ENCODE measurements around the gene NOL6.
"Not testable (repeated sequence)": the region's sequence is repeated elsewhere in the genome, so short reads cannot be mapped to it uniquely, and the experiment has no call there.

Gene NOL6

DNA sequence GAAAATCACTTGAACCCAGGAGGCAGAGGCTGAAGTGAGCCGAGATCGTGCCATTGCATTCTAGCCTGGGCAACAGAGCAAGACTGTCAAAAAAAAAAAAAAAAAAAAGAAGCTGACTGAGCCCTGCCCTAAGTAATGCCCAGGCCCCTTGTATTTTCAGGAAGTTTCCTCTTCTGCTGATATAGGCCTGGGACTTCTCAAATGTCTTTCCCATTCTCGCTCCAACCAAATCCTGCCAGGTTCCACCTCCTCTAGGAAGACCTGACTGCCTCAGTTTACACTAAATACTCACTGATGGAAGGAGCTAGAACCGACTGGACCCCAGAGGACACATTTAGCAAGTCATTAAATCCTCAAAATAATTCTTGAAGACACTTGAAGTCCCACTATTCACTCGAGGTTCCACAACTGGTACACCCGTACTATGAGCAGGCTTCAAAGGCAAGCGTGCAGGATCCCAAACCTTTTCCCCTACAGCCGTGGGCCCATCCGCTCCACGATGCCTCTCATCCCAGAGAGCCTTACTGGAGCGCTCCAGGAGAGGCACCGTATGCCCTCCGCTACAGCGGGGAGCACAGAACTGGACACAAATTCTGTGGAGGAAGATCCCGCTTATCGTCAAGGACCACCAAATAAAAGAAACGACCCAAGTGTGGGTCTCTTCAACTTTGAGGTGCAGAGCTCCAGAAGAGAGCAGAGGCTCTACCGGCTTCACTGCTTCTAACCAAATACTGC, 676 bp downstream of the NOL6 start:
- FAIRE-seq (no peak), DNase-seq (ENCODE audit: extremely low spot score, insufficient read length, low read depth) (no peak)

DNA sequence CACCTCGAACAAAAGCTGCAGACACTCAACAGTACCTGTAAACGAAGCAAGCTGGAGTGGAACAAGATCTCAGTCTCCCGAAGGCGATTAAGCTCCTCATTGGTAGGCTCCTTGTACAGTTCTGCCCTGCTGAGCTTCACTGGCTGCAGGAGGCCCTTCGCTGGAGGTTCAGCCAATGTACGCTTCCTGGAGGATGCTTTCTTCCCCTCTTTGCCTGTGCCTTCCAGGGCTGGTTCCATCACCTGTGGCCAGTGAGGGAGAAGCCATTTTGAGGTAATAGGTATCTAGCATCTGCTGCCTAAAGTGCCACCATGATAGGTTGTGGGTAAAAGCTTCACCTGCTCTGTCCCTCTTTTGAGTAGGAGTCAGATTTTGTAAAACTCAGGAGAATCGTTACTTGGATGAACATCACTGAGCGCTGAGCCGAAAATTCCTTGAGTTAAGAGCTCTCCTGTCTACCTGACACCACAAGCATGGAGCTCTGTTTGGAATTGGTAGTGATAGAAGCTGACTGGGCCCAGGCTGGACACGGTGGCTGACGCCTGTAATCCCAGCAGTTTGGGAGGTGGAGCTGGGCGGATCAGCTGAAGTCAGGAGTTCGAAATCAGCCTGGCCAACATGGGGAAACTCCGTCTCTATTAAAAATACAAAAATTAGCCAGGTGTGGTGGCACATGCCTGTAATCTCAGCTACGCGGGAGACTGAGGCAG, 1.4 kb downstream of the NOL6 start:
- no peak for DNase-seq (ENCODE audit: extremely low spot score, insufficient read length, low read depth)
- no peak for FAIRE-seq

DNA sequence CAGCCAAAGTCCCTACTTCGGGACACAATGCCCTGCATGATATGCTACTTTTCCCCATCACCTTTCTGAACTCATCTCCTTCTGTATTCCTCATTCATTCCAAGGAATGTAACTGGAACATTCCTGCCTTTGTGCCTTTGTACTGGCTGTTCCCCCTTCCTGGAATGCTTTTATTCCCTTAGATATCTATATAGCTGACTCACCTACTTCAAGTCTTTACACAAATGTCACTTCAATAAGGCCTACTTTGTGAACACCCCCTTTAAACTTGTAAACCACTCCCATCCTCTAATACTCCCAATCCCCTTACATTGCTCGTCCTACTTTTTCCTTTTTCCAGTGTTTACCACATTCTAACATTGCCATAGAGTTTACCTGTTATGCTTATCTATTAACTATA, 2.4 kb downstream of the NOL6 start:
- DNase-seq (ENCODE audit: extremely low spot score, insufficient read length, low read depth) (no peak), FAIRE-seq (no peak)

DNA sequence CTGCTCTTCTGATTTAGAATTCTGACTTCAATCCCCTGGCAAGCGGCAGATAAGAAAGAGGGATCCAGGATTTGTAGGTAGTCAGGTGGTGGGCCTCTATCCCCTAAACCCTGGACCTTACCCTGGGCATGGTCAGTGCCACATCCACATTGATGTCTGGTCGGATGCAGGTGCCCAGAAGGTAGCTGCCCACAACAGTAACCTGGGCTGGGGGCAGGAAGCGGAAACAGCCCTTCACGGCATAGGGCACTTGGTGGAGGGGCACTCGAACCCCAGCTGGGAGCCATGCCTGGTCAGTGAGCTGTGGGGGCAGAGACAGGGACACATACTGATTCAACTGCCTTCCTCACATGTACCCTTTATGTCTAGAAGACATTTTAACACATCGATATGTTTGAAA, 3.8 kb downstream of the NOL6 start:
- DNase-seq (ENCODE audit: extremely low spot score, insufficient read length, low read depth) = no peak

DNA sequence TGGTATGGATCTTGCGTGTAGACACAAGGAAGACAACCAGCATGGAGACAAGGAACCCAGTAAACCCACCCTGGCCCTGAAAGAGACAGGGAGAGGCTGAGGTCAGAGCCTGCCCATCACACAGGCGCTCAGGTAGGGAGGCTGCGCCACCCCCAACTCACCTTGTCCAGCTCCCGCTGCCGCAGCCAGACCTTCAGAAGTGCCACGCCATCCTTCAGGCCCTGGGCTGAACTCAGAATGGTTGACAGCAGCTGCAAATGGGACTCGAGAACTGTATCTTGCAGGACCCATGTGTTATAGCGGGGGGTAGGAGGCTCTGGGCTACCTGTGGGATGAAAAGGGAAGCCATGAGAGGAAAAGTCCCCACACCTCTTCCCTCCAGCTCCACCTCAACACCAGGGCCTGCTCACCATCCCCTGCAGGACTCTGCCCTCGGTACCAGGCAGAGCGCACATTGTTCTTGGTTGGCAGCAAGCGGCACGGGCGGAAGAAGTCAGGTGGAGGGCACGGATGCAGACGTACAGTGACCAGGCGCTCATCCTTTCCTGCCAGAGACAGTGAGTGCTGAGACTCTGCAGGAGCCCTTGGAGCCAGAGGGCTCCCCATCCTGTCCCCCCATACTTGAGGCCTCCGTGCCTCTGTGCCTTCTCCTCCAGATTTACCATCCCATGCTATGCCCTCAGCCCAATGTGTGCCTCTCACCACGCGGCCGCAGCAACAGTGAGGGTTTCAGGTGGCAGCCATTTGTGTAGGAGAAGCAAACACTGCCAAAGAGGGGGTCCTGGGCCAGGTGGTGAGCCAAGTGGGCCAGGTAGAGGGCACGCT, 4.7 kb downstream of the NOL6 start:
- FAIRE-seq = no peak

More for the DNA sequence above, 3.8 kb downstream of the NOL6 start:
- FAIRE-seq = no peak

DNA sequence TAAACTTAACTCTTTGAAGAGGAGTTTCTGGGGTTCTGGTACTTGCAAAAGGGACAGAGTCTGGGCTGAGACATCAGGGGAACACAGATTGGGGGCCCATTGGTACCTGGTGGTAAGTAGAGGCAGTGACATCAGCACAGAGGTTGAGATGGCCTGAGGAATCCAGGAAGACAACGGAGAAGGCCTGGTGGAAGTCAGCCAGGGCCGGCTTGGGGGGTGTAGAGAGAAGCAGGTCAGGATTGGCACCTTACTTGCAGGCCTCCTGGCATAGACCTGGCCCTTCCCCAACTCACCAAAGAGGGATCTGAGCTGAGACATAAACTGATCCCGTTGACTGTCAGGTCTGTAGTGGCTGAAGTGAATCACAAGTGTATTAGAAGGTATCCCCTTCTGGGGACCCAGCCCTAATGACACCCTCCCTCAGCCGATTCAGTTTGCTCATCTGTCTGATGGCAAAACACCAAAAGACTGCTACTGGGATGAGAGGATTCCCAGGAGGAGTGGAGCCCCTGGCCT, 5.5 kb downstream of the NOL6 start:
- DNase-seq (ENCODE audit: extremely low spot score, insufficient read length, low read depth) (no peak), FAIRE-seq (no peak)

More for the DNA sequence above, 4.7 kb downstream of the NOL6 start:
- no peak for DNase-seq (ENCODE audit: extremely low spot score, insufficient read length, low read depth)

DNA sequence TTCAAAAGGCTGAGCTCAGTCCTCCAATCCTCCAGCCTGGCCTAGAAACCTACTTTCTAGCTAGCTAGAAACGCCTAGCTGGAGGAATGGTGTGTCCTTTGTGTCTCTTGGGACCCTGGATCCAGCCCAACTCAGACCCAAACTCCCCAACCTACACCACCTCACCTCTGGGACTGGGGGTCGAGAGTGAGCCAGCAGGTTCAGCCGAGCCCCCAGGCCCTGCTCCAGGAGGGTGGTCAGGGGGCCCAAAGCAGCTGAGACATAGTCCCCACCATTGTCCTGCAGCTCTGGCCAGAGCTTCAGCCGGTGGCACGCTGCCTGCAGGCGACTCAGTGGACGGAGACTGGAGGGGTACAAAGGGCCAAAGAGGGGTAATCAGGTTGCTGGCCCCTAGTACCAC, 6.2 kb downstream of the NOL6 start:
- FAIRE-seq = no peak
- DNase-seq (ENCODE audit: extremely low spot score, insufficient read length, low read depth) = no peak

DNA sequence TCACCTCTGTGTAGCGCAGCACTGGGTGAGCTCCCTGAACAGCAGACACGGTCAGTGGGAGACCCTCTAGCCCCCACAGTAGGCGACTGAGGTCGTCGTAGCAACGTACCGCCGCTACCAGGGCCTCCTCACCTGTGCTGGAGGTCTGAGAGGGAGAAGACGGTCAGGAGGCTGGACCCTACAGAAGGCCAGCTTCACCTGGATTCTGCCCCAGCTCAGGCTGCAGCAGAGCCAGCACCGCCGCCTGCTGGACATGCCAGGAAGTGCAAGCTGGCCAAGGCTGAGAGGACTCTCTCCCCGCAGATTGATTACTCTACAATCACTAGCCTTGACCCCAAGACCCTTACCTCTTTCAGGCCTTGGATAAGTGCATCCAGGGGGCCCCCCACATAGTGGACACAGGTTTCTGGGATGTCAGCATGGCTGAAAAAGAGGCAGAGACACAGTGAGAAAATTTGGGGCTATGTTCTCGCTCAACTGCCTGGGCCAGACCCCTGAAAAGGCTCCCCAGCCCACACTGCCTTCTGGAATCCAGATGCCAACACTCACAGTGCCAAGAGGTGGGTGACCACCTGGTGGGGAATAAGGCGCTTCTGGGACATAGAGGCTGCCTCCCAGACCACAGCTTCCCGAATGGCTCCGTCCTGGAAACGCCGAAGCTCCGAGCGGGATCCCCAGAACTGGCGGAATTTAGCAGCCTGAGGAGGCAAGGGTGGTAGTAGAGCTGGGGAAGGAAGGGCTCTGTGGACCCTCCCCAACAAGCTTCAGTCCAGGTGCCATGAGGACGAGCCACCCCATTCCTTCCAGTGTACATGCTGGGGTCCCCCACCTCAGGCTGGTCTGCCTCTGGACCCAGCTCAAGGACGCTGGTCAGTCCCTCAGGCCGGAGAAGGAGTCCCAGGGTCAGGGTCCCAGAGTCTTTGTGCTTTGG, 6.9 kb downstream of the NOL6 start:
- DNase-seq (ENCODE audit: extremely low spot score, insufficient read length, low read depth) (no peak), FAIRE-seq (peak; percentile 39)

DNA sequence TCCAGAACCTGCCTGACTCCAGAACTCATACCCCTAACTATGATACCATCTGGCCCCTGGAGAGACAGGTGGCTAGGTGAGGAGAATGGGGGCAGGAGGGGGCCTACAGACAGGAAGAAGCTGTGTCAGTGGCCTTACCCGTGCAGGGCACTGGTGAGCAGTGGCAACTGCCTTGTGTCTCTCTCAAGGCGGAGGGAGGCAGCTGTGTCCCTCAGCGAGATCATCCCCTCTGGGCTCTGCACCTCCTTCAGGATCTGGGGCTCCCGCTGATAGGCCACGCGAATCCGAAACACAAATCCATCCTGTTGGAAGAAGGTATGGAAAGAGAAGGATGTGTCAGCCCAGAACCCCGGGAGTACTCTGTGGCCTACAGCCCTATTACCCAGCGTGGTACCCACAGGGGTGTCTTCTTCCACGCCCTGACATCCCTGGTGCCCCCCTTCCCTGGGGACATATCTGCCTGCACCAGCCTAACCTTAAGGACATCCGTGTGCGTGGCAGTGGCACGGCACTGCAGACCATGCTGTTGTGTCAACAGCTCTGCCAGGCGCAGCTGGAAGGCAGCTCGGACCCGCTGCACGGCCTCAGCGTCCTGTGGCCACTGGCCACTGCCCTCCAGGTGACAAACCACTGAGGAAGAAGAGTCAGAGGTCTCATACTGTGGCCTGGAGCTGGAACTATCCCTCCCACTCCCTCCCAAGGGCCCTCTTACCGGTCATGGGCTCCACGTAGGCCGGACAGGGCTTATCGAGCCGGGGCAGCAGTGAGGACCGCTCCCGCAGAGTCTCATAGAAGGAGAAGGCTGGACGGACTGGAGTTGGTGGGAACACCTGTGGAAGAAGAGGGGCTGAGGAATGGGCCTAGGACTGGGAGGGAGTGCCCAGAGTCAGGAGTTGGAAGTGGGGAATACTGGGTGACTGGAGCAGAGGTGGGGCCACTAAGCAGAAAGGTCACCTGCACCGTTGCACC, 7.8 kb downstream of the NOL6 start:
- no peak for FAIRE-seq
- DNase-seq (ENCODE audit: extremely low spot score, insufficient read length, low read depth) = no peak

DNA sequence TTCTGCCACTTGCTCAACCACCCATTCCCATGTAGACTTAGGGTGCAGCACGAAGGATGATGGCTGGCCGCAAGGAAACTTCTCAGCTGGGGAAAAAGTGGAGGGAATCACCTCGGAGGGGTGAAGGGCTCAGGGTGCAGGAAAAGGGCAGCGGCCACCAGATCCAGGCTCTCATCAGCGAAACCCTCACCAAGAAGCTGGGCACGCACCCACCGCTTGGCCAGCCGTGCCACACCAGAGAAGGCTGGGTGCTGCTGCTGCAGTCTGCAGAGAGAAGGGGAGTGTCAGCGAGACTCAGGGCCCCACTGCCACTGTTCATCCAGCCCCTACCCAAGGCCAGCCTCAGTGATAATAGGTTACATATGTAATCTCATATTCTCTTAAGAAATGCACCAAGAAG, 8.6 kb downstream of the NOL6 start:
- no peak for DNase-seq (ENCODE audit: extremely low spot score, insufficient read length, low read depth)
- FAIRE-seq = no peak

DNA sequence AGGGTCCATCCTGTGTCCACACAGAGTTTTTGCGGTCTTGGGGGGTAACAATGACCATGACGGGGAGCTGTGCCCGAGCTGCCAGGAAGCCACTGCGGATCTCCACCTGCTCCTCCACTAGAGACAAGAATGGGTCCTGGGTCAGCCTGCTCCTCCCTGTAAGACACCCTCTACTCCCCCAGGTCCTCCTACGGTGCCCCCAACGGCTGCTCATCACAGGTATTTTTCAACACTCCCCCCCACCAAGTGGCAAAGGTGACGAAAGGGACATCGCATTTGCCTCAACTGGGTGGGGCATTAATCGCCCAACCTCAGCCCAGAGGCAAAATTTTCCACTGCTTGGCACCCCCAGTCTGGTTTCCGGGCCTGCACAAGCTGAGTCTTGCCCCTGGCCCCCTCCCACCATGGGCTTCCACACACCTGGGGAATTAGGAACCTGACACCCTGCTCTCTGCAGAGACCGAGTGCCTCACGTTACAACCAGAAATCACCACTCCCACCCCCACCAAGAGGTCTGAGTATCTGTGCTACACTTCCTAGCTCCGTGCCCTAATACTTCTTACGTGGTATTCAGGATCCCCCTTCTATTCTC, 9.6 kb downstream of the NOL6 start:
- no peak for DNase-seq (ENCODE audit: extremely low spot score, insufficient read length, low read depth)
- FAIRE-seq = no peak

DNA sequence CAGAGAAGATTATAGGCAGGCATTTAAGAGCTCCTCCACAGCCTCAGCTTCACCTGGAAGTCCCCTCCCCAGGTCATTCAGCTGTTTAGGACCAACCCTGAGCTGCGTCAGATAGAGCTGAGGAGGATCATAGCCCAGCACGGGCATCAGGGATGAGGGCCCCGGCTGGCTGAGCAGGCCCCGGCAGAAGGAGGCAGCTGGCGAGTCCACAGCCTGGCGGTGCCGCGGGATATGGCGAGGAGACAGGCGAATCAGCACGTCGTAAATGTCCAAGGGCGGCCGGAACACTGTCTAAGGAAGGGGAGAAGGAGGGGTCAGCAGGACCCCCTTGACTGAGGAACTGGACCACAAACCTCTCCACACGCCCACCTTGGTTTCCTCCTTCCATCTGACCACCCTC, 10.6 kb downstream of the NOL6 start:
- DNase-seq (ENCODE audit: extremely low spot score, insufficient read length, low read depth) = no peak
- FAIRE-seq = no peak

DNA sequence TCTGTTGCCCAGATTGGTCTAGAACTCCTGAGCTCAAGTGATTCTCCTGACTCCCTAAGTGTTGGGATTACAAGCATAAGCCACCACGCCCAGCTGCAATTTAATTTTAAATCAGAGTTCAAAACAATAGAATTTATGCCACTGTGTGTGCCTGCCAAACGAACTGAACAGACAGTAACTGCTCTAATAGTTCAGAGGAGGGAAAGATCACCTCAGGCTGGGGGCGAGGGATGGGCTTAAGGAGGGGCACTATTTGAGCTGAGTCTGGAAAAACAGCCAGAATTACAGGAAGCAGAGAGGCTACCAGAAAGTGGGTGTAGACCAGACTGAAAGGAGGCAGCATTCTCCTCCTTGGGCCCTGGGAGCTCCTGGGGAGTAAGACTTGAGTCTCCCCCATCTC, 12.2 kb downstream of the NOL6 start:
- FAIRE-seq (no peak), DNase-seq (ENCODE audit: extremely low spot score, insufficient read length, low read depth) (no peak)

DNA sequence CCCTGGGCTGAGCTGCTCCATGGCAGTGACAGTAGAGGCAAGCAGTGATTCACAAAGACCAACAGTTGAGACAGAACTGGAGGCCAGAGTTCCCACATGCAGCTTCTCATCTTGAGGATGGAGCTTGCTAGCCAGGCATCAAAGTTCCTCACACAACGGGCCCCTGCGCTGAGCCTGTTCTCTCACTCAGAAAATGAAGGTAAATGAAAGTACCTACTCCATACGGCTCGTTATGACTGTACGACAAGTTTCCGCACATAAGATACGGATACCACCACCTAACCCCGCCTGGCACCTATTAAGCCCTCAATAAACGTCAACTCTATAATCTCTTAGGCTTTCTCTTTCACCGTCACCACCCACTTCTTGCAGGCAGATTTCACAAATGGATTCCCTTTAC, 12.9 kb downstream of the NOL6 start:
- DNase-seq (ENCODE audit: extremely low spot score, insufficient read length, low read depth) (no peak), FAIRE-seq (no peak)

DNA sequence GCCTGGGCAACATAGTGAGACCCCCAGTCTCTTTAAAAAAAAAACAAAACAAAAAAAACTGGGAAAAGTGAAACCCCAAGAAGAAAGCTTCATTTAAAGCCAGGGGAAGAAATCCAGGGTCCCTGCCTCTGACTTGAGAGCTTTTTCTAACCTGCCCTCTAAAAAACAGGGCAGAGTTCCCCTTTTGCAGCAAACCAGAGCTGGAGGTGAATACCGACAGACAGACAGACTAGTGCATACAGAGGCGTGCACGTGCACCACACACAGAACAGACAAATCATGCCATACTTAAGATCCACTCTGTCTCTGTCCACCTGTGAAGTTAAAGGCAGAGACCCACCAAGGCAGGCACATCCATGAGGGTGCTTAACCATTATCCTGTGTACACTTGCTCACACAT, 14.6 kb downstream of the NOL6 start:
- peak; percentile 64 for FAIRE-seq
- no peak for DNase-seq (ENCODE audit: extremely low spot score, insufficient read length, low read depth)

DNA sequence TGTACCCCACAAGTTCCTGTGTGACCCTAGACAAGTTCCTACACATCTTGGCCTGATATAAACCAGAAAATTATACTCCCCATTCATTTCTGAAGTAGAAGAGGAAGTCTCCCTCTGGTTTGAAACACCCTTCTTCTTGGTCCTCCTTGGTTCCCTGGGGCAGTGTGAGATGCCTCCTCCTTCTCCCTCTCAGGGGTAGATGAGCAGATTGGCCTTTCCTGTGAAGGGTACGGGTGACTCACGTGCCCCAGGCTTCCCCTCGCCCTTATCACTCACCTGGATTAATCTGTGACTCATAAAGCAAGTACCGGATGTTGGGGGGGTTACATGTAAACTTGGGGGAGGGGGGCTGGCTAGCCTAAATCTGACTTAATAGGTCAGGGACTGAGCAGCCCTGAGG, 15.3 kb downstream of the NOL6 start:
- no peak for DNase-seq (ENCODE audit: extremely low spot score, insufficient read length, low read depth)
- FAIRE-seq = peak; percentile 84

DNA sequence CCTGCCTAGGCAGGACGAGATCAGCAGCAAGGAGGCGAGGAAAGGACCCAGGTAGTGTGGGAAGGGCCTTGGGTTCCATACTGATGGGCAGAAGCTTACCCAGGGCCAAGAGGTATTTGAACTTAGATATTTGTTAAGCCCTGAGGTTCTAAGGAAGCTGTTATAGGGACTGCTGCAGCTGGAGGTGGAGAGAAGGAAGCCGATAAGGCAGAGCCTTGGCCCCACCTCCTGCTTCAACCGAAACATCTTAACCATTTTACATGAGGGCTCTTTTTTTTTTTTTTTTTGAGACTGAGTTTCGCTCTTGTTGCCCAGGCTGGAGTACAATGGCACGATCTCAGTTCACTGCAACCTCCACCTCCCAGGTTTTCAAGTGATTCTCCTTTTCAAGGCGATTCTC, 17.8 kb downstream of the NOL6 start:
- FAIRE-seq = no peak
- no peak for DNase-seq (ENCODE audit: extremely low spot score, insufficient read length, low read depth)

DNA sequence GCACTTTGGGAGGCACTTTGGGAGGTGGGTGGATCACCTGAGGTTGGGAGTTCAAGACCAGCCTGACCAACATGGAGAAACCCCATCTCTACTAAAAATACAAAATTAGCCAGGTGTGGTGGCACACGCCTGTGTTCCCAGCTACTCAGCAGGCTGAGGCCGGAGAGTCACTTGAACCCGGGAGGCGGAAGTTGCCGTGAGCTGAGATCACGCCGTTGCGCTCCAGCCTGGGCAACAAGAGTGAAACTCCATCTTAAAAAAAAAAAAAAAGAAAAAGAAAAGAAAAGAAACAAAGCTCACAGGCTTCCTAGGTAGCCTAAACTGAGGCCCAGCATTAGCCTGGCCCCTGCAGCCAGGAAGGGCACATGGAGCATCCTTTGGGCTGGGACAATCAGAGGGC, 18.3 kb downstream of the NOL6 start:
- not testable (repeated sequence) for DNase-seq (ENCODE audit: extremely low spot score, insufficient read length, low read depth); FAIRE-seq
